Measurements from ENCODE around the gene STK10. TPM values are rescaled to one million over a fixed set of nuclear protein-coding genes. Genes with fewer than 3 reads are reported as not detected.

The STK10 gene
- polyA plus RNA-seq, 1 donor (not counting 4 experiments of a cell fraction or from before 2014, with no cell fraction given) = 19.8 TPM

GRCh38 chr5:172131690-172132089 lies 56.3 kb downstream of the STK10 start:
- H4K20me1 ChIP-seq (ENCODE audit: control insufficient read depth, extremely low read depth, insufficient read depth, low read length) = no peaks in the 10 kb centered on the region
- no peak overlapping the region for H3K4me2 ChIP-seq (ENCODE audit: control insufficient read depth, extremely low read depth, insufficient read depth, low read depth, low read length)
- peaks cover 49% of the 10 kb centered on the region for H3K79me2 ChIP-seq (ENCODE audit: control insufficient read depth, insufficient read depth, low read length)
- H2AFZ ChIP-seq (ENCODE audit: control insufficient read depth, low read length) = no peak overlapping the region
- no peak overlapping the region for H3K9ac ChIP-seq (ENCODE audit: control insufficient read depth, extremely low read depth, insufficient read depth, low read length)
- H3K27me3 ChIP-seq (ENCODE audit: control insufficient read depth, extremely low read depth, insufficient read depth, low read length) = no peaks in the 10 kb centered on the region
- H3K4me1 ChIP-seq (ENCODE audit: control insufficient read depth, extremely low read depth, insufficient read depth, low read length) = peaks cover 7% of the 10 kb centered on the region
- no peak overlapping the region for H3K4me3 ChIP-seq (ENCODE audit: control insufficient read depth in 2 of 3, extremely low read depth in 1 of 3, insufficient read depth in 2 of 3, low read depth in 1 of 3, low read length in 3 of 3)
- TF ChIP-seq EZH2 (IDR thresholded peaks at IDR 0.05; ENCODE audit: low read length) = no peak
- TF ChIP-seq, protein P1, sequence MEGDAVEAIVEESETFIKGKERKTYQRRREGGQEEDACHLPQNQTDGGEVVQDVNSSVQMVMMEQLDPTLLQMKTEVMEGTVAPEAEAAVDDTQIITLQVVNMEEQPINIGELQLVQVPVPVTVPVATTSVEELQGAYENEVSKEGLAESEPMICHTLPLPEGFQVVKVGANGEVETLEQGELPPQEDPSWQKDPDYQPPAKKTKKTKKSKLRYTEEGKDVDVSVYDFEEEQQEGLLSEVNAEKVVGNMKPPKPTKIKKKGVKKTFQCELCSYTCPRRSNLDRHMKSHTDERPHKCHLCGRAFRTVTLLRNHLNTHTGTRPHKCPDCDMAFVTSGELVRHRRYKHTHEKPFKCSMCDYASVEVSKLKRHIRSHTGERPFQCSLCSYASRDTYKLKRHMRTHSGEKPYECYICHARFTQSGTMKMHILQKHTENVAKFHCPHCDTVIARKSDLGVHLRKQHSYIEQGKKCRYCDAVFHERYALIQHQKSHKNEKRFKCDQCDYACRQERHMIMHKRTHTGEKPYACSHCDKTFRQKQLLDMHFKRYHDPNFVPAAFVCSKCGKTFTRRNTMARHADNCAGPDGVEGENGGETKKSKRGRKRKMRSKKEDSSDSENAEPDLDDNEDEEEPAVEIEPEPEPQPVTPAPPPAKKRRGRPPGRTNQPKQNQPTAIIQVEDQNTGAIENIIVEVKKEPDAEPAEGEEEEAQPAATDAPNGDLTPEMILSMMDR (optimal IDR thresholded peaks at IDR 0.05 in 1 of 3, IDR thresholded peaks at IDR 0.05 in 1 of 3, conservative IDR thresholded peaks at IDR 0.05 in 1 of 3; ENCODE audit: extremely low read depth in 1 of 3, insufficient read depth in 2 of 3, low read length in 3 of 3) = no peak
- dilution Hi-C loops (cut with MboI; ENCODE audit: extremely low pct_ligation_motif_present, low sequenced_read_pairs) = no loop called here
- peaks cover 7 to 9% of the 10 kb centered on the region in 2 experiments for H3K36me3 ChIP-seq (ENCODE audit: control insufficient read depth in 2 of 2, extremely low read depth in 1 of 2, insufficient read depth in 2 of 2, low read length in 2 of 2)
- no peaks in the 10 kb centered on the region for H3K9me3 ChIP-seq (ENCODE audit: control insufficient read depth, low read depth, low read length)
- H3K9me1 ChIP-seq (ENCODE audit: control insufficient read depth, extremely low read depth, insufficient read depth, low read length) = no peaks in the 10 kb centered on the region
- FAIRE-seq = no peak
- H3K27ac ChIP-seq (ENCODE audit: control insufficient read depth, insufficient read depth, low read length) = no peak overlapping the region
- DNase-seq (ENCODE audit: low read depth, low spot score) = no peak

DNA sequence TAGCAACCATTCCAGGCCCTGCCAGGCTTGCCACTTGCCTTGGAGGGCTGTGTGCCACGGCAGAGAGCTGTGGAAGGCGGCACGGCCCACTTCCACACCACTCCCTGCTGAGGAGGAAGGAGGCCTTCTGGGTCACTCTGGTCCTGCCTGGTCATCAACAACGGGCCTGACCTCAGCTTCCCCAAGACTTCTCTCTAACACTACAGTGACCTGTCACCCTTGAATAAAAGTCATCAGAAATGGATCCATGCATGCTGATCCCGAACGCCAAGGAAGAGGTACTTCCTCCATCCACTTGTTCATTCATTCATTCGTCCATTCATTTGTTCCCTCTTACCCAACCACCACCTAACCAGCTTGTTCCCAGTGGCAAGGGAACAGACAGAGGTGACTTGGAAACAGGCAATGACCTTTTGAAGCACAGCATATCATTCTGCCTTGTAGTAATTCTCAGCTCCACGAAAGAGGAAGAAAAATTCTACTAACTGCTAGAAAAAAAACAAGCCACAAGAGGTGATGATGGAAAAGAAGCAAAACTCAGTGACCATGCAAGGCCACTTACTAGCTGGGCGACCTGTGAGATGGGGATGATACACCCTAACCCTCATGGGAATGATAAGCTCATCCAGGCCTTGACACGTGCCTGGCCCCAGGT lies 58.6 kb downstream of the STK10 start:
- H3K9ac ChIP-seq (ENCODE audit: control insufficient read depth, extremely low read depth, insufficient read depth, low read length) = no peak overlapping the region
- H3K79me2 ChIP-seq (ENCODE audit: control insufficient read depth, insufficient read depth, low read length) = peaks cover 38% of the 10 kb centered on the region
- no peaks in the 10 kb centered on the region for H3K9me3 ChIP-seq (ENCODE audit: control insufficient read depth, low read depth, low read length)
- no peak overlapping the region for H3K4me3 ChIP-seq (ENCODE audit: control insufficient read depth in 2 of 3, extremely low read depth in 1 of 3, insufficient read depth in 2 of 3, low read depth in 1 of 3, low read length in 3 of 3)
- TF ChIP-seq, protein P1 (optimal IDR thresholded peaks at IDR 0.05 in 1 of 3, IDR thresholded peaks at IDR 0.05 in 1 of 3, conservative IDR thresholded peaks at IDR 0.05 in 1 of 3; ENCODE audit: extremely low read depth in 1 of 3, insufficient read depth in 2 of 3, low read length in 3 of 3) = no peak
- no peak for TF ChIP-seq EZH2 (IDR thresholded peaks at IDR 0.05; ENCODE audit: low read length)
- no peaks in the 10 kb centered on the region for H3K27me3 ChIP-seq (ENCODE audit: control insufficient read depth, extremely low read depth, insufficient read depth, low read length)
- H3K4me2 ChIP-seq (ENCODE audit: control insufficient read depth, extremely low read depth, insufficient read depth, low read depth, low read length) = no peak overlapping the region
- H3K27ac ChIP-seq (ENCODE audit: control insufficient read depth, insufficient read depth, low read length) = no peak overlapping the region
- dilution Hi-C loops (cut with MboI; ENCODE audit: extremely low pct_ligation_motif_present, low sequenced_read_pairs) = no loop called here
- H4K20me1 ChIP-seq (ENCODE audit: control insufficient read depth, extremely low read depth, insufficient read depth, low read length) = no peaks in the 10 kb centered on the region
- H3K9me1 ChIP-seq (ENCODE audit: control insufficient read depth, extremely low read depth, insufficient read depth, low read length) = no peaks in the 10 kb centered on the region
- peaks cover 13% of the 10 kb centered on the region in 2 experiments for H3K36me3 ChIP-seq (ENCODE audit: control insufficient read depth in 2 of 2, extremely low read depth in 1 of 2, insufficient read depth in 2 of 2, low read length in 2 of 2)
- H2AFZ ChIP-seq (ENCODE audit: control insufficient read depth, low read length) = no peak overlapping the region
- FAIRE-seq = no peak
- H3K4me1 ChIP-seq (ENCODE audit: control insufficient read depth, extremely low read depth, insufficient read depth, low read length) = peaks cover 7% of the 10 kb centered on the region
- DNase-seq (ENCODE audit: low read depth, low spot score) = no peak
